Ovary (tissue), 3 donors: ENCODE results near the gene ZFPL1.

ENCODE experiments used
- CTCF ChIP-seq, 3 donors: fragments of 450-650 bp in 2 of 3; fragments of 200-600 bp in 1 of 3; IDR thresholded peaks; one replicate each; pipeline versions ENCODE4 v1.5.1 to v1.8.0; 2016 to 2022; ENCODE audit warnings: antibody characterized with exemption in 3 of 3, mild to moderate bottlenecking in 1 of 3
- POLR2A ChIP-seq: fragments of 450-650 bp; IDR thresholded peaks from one replicate; pipeline ENCODE4 v1.6.1; 2017; ENCODE audit warnings: antibody characterized with exemption, mild to moderate bottlenecking, moderate library complexity
- donor health status: DM: no; HTN: no; CAD: no.

GRCh38 chr11:65102142-65103095 is 18.4 kb downstream of the ZFPL1 start:
- no peak for TF ChIP-seq CTCF (IDR thresholded peaks at IDR 0.05)
- no peak for TF ChIP-seq POLR2A
